B cell (primary cell): ENCODE data around the gene BCAS4. TPM values are rescaled to one million over a fixed set of nuclear protein-coding genes. Genes with fewer than 3 reads are reported as not detected.
"Not testable (repeated sequence)": the region's sequence is repeated elsewhere in the genome, so short reads cannot be mapped to it uniquely, and the experiment has no call there.

Experiments used
- ATAC-seq: fragments of 200-7000 bp; cut with Tn5 transposase; one replicate; pipeline ENCODE4 v1.10.0; 2021; ENCODE audit warnings: low read depth, mild to moderate bottlenecking, moderate number of reproducible peaks, moderate library complexity
- CTCF ChIA-PET: fragments of 350-600 bp; sonication (Branson Sonifier 250); formaldehyde crosslinking; loops from one replicate; lab custom pipeline; 2021; ENCODE audit warnings: antibody characterized with exemption, inconsistent platforms; lab: Charles Lee
- POLR2A ChIA-PET: fragments of 350-600 bp; sonication (Branson Sonifier 250); formaldehyde crosslinking; loops from one replicate; lab custom pipeline; 2021; ENCODE audit warnings: antibody characterized with exemption; lab: Charles Lee
- DNase-seq: peaks from one replicate; pipeline ENCODE4 v3.0.0; 2013
- H2AFZ ChIP-seq: 2 replicates; pipeline ENCODE4 v1.6.1; 2012; ENCODE audit warnings: mild to moderate bottlenecking, low read depth, low read length; ENCODE audit not compliant: insufficient read depth, poor library complexity, severe bottlenecking
- H3K27ac ChIP-seq, 2 donors: 1 replicate in 1 of 2; 2 replicates in 1 of 2; pipeline ENCODE4 v1.5.1; 2012 to 2013; ENCODE audit warnings: low read length in 2 of 2, mild to moderate bottlenecking in 2 of 2, moderate library complexity in 1 of 2
- H3K27me3 ChIP-seq, 4 experiments: fragments of 200-600 bp in 1 of 4; sonication (generic) in 1 of 4; replicated peaks in 1 of 4; 1 replicate in 2 of 4; 2 replicates in 2 of 4; pipeline versions ENCODE4 v1.6.1 to v1.7.0; 2013 to 2016; ENCODE audit warnings: low read length in 3 of 4, mild to moderate bottlenecking in 2 of 4, mixed read lengths in 1 of 4, moderate library complexity in 1 of 4; ENCODE audit not compliant: insufficient read depth in 4 of 4, control insufficient read depth in 3 of 4; ENCODE audit errors: control extremely low read depth in 1 of 4
- H3K36me3 ChIP-seq, 2 experiments: replicated peaks in 1 of 2; 1 replicate in 1 of 2; 2 replicates in 1 of 2; pipeline versions ENCODE4 v1.6.1 to v1.7.1; 2013; ENCODE audit warnings: low read length in 1 of 2; ENCODE audit not compliant: insufficient read depth in 2 of 2, control insufficient read depth in 1 of 2; ENCODE audit errors: control extremely low read depth in 1 of 2, extremely low read depth in 1 of 2
- H3K4me1 ChIP-seq, 2 donors: fragments of 200-600 bp in 1 of 2; sonication (generic) in 1 of 2; 1 replicate in 1 of 2; 2 replicates in 1 of 2; pipeline versions ENCODE4 v1.5.1 to v1.6.1; 2013 to 2017; ENCODE audit warnings: low read length in 2 of 2; ENCODE audit not compliant: control insufficient read depth in 2 of 2, insufficient read depth in 2 of 2
- H3K4me2 ChIP-seq: replicated peaks from 2 replicates; pipeline ENCODE3; 2012; ENCODE audit warnings: mild to moderate bottlenecking, low read depth, low read length; ENCODE audit not compliant: poor library complexity, severe bottlenecking
- H3K4me3 ChIP-seq, 5 experiments: fragments of 200-600 bp in 1 of 5; sonication (generic) in 1 of 5; 1 replicate in 3 of 5; 2 replicates in 2 of 5; pipeline versions ENCODE4 v1.5.1 to v1.7.0; 2011 to 2016; ENCODE audit warnings: low read length in 4 of 5, mild to moderate bottlenecking in 4 of 5, low read depth in 2 of 5, control low read depth in 1 of 5, moderate library complexity in 1 of 5; ENCODE audit not compliant: insufficient read depth in 1 of 5; ENCODE audit errors: control extremely low read depth in 1 of 5, extremely low read depth in 1 of 5
- H3K79me2 ChIP-seq: fragments of 200-600 bp; sonication (generic); one replicate; pipeline ENCODE4 v1.6.0; 2016; ENCODE audit warnings: low read length; ENCODE audit not compliant: control insufficient read depth, insufficient read depth
- H3K9ac ChIP-seq: fragments of 200-600 bp; sonication (generic); 2 replicates; pipeline ENCODE4 v1.6.1; 2017; ENCODE audit warnings: mild to moderate bottlenecking, low read length, moderate library complexity
- H3K9me3 ChIP-seq, 3 donors: one replicate each; pipeline versions ENCODE4 v1.6.1 to v1.7.1; 2013; ENCODE audit warnings: low read length in 2 of 3; ENCODE audit not compliant: control insufficient read depth in 2 of 3, insufficient read depth in 1 of 3; ENCODE audit errors: control extremely low read depth in 1 of 3
- H4K20me1 ChIP-seq: 2 replicates; pipeline ENCODE4 v1.6.0; 2012; ENCODE audit warnings: mild to moderate bottlenecking, low read length; ENCODE audit not compliant: insufficient read depth, control insufficient read depth, poor library complexity, severe bottlenecking
- H3K27ac Mint-ChIP-seq: one replicate; pipeline ENCODE4 v1.8.0; 2021; ENCODE audit warnings: mixed read lengths
- H3K27me3 Mint-ChIP-seq: one replicate; pipeline ENCODE4 v1.8.0; 2021; ENCODE audit warnings: mixed read lengths
- H3K4me1 Mint-ChIP-seq: one replicate; pipeline ENCODE4 v1.8.0; 2021; ENCODE audit warnings: mixed read lengths
- H3K4me3 Mint-ChIP-seq: one replicate; pipeline ENCODE4 v1.8.0; 2021; ENCODE audit warnings: mixed read lengths
- H3K9me3 Mint-ChIP-seq: one replicate; pipeline ENCODE4 v1.8.0; 2022; ENCODE audit warnings: mixed read lengths; ENCODE audit not compliant: insufficient read depth
- EZH2 ChIP-seq: IDR thresholded peaks from 2 replicates; pipeline ENCODE4 v1.6.1; 2012; ENCODE audit warnings: borderline replicate concordance, low read depth, mild to moderate bottlenecking, moderate library complexity, low read length; ENCODE audit not compliant: insufficient read depth, poor library complexity, severe bottlenecking
- WGBS: methylation state at CpG from one replicate; pipeline ENCODE4 v1.1.5; 2013; ENCODE audit warnings: missing lambda C conversion rate; ENCODE audit not compliant: insufficient coverage; 5-methylcytosine and 5-hydroxymethylcytosine counted together
- intact Hi-C: fragments of 100-400 bp; cut with micrococcal nuclease; formaldehyde crosslinking; loops from one replicate; pipeline ENCODE4 v1.10.0; 2022
- polyA plus RNA-seq: library from polyadenylated mRNA; depleted of rRNA; stranded (reverse); fragments of >200 nt; gene quantifications from 2 replicates; pipeline ENCODE4 v1.2.3, GENCODE V29; 2012
- total RNA-seq, 2 donors: library from RNA; stranded (reverse); fragments of 120-200 nt in 1 of 2; gene quantifications; 1 replicate in 1 of 2; 2 replicates in 1 of 2; pipeline versions ENCODE4 v1.2.3 to v1.2.4, GENCODE V29; 2013 to 2022
- TF ChIP-seq, protein P1 (sequence below): fragments of 200-600 bp; IDR thresholded peaks from one replicate; pipeline ENCODE4 v1.8.0; 2022; ENCODE audit warnings: antibody characterized with exemption, mild to moderate bottlenecking

The BCAS4 gene
- total and polyA plus RNA-seq, 2 donors (not counting 1 experiment from before 2014, with no cell fraction given), result 44.8 to 88.2 TPM

DNA sequence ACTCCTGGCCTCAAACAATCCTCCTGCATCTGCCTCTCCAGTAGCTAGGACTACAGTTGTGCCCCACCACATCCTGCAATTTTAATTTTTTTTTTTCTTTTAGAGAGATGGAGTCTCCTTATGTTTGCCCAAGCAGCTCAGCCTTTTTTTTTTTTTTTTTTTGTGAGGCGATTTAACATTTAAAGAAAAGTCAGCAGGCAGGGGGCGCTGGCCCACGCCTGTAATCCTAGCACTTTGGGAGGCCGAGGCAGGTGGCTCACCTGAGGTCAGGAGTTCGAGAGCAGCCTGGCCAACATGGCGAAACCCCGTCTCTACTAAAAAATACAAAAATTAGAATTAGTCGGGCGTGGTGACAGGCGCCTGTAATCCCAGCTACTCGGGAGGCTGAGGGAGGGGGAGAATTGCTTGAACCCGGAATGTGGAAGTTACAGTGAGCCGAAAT lies 1.3 kb upstream of the BCAS4 start:
- H3K79me2 ChIP-seq, result peaks cover 37% of the 10 kb centered on the region
- not testable (repeated sequence) for H3K27ac ChIP-seq, H3K36me3 ChIP-seq, H2AFZ ChIP-seq, H3K27me3 ChIP-seq, H3K4me2 ChIP-seq, H3K9me3 Mint-ChIP-seq, ATAC-seq, H3K4me3 ChIP-seq, H3K27me3 Mint-ChIP-seq, H4K20me1 ChIP-seq, H3K9me3 ChIP-seq, H3K9ac ChIP-seq
- H3K4me3 Mint-ChIP-seq, result peak overlapping the region; percentile 73
- WGBS, result no CpG with 5 or more reads among the region's 13 CpGs
- peaks cover 30% of the 10 kb centered on the region for H3K4me1 Mint-ChIP-seq
- TF ChIP-seq, protein P1, sequence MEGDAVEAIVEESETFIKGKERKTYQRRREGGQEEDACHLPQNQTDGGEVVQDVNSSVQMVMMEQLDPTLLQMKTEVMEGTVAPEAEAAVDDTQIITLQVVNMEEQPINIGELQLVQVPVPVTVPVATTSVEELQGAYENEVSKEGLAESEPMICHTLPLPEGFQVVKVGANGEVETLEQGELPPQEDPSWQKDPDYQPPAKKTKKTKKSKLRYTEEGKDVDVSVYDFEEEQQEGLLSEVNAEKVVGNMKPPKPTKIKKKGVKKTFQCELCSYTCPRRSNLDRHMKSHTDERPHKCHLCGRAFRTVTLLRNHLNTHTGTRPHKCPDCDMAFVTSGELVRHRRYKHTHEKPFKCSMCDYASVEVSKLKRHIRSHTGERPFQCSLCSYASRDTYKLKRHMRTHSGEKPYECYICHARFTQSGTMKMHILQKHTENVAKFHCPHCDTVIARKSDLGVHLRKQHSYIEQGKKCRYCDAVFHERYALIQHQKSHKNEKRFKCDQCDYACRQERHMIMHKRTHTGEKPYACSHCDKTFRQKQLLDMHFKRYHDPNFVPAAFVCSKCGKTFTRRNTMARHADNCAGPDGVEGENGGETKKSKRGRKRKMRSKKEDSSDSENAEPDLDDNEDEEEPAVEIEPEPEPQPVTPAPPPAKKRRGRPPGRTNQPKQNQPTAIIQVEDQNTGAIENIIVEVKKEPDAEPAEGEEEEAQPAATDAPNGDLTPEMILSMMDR, result peak; percentile 67
- peak; percentile 67 for DNase-seq
- intact Hi-C loops, result loop anchor here (1.0 to 5.0 kb wide), 6 partner anchors 25 to 609 kb away; partner anchors contain the start of genes ADNP, DPM1, MOCS3 and PARD6B
- ChIA-PET CTCF (interaction anchor here (0.6 to 11.8 kb wide), 30 partner anchors 8 to 514 kb away, joined by 3 to 390 read pairs (median 4); partner anchors contain the start of genes ADNP, DPM1 and MOCS3), POLR2A (interaction anchor here (0.6 to 6.0 kb wide), 7 partner anchors 23 to 678 kb away, joined by 3 to 123 read pairs (median 5); partner anchors contain the start of gene ADNP)
- peaks cover 26 to 42% of the 10 kb centered on the region in 2 donors for H3K4me1 ChIP-seq
- H3K27ac Mint-ChIP-seq, result peak overlapping the region; percentile 85

DNA sequence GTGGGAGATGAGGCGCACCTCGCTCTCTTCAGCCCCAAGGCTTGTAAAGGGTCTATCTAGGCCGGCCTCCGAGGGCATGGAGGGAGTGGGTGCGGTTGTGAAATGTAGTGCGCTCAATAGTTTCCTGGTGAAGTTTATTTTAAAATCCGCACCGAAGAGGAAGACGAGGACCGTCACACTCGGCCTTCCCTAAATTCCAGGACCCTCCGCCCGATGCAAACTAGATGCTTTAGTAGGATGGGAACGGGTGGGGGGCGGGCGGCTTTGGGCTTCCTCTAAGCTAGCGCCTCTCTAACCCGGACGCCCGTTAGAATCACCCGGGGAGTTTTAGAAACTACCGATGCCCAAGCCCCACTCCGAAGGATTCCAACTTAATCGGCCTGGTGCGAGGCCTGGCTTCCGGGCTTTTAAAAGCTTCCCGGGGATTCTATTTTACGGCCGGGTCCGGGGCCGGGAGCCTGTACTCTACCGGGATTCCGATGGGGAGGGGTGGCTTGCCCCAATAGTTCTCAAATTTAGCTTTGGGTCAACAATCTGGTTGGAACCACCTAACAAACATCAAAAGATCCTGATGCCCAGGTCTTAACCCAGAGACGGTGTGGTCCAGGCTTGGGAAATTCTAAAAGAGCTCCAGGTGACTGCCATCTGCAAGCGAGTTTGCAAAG lies 548 bp upstream of the BCAS4 start:
- TF ChIP-seq, protein P1, result no peak
- no peak for TF ChIP-seq EZH2
- no peaks in the 10 kb centered on the region for H4K20me1 ChIP-seq
- intact Hi-C loops, result loop anchor here (1.0 to 5.0 kb wide), 6 partner anchors 24 to 608 kb away; partner anchors contain the start of genes ADNP, DPM1, MOCS3 and PARD6B
- Mint-ChIP-seq H3K9me3 (no peaks in the 10 kb centered on the region), H3K4me1 (peaks cover 37% of the 10 kb centered on the region), H3K27me3 (no peaks in the 10 kb centered on the region), H3K4me3 (peak overlapping the region; percentile 84), H3K27ac (peak overlapping the region; percentile 84)
- H3K27ac ChIP-seq, result peak overlapping the region; percentile 55 to 66
- peak overlapping the region; percentile 13 to 98 (median 46) for H3K4me3 ChIP-seq
- peaks cover 0 to 5% of the 10 kb centered on the region in 2 experiments for H3K36me3 ChIP-seq
- CTCF ChIA-PET, result interaction anchor here (0.7 to 11.8 kb wide), 50 partner anchors 10 to 610 kb away, joined by 3 to 390 read pairs (median 4); partner anchors contain the start of genes ADNP, DPM1, MOCS3 and PARD6B
- POLR2A ChIA-PET, result interaction anchor here (0.7 to 6.0 kb wide), 11 partner anchors 17 to 164 kb away, joined by 3 to 123 read pairs (median 4); partner anchors contain the start of genes ADNP, DPM1 and MOCS3
- H3K4me1 ChIP-seq, result peaks cover 33 to 49% of the 10 kb centered on the region in 2 donors
- no peaks in the 10 kb centered on the region for H3K27me3 ChIP-seq
- no peak for ATAC-seq
- no peaks in the 10 kb centered on the region for H3K9me3 ChIP-seq
- no peak for DNase-seq
- peaks cover 45% of the 10 kb centered on the region for H3K79me2 ChIP-seq
- 0% methylated on average over 23 of the region's 35 CpGs for WGBS
- peak overlapping the region; percentile 66 for H3K9ac ChIP-seq
- H3K4me2 ChIP-seq, result peak overlapping the region; percentile 96
- peak overlapping the region; percentile 88 for H2AFZ ChIP-seq
